ENCODE results near the gene STK4.

- TF ChIP-seq POLR2AphosphoS5 (IDR thresholded peaks at IDR 0.05; ENCODE audit: low read depth, low read length) (no peak), TAF1 (IDR thresholded peaks at IDR 0.05; ENCODE audit: low read depth, low read length) (no peak)
Observed at GRCh38 chr20:45124365-45124764, 158.1 kb downstream of the STK4 start, which contains the start of gene WFDC12.
